HG02588 (cell line): ENCODE measurements around the gene TP53TG5.

ENCODE experiments used
- ATAC-seq: cut with Tn5 transposase; IDR thresholded peaks from one replicate; pipeline ENCODE4 v1.9.1; 2021; ENCODE audit warnings: mild to moderate bottlenecking, moderate library complexity; ENCODE audit not compliant: unreplicated experiment

The TP53TG5 gene

GRCh38 chr20:45378191-45378590, at the start of gene TP53TG5:
Gene TP53TG5, minus strand, starts transcription at chr20:45378325. Its CDS starts 89 bp downstream, at chr20:45378236.
- ATAC-seq, result no peak

DNA sequence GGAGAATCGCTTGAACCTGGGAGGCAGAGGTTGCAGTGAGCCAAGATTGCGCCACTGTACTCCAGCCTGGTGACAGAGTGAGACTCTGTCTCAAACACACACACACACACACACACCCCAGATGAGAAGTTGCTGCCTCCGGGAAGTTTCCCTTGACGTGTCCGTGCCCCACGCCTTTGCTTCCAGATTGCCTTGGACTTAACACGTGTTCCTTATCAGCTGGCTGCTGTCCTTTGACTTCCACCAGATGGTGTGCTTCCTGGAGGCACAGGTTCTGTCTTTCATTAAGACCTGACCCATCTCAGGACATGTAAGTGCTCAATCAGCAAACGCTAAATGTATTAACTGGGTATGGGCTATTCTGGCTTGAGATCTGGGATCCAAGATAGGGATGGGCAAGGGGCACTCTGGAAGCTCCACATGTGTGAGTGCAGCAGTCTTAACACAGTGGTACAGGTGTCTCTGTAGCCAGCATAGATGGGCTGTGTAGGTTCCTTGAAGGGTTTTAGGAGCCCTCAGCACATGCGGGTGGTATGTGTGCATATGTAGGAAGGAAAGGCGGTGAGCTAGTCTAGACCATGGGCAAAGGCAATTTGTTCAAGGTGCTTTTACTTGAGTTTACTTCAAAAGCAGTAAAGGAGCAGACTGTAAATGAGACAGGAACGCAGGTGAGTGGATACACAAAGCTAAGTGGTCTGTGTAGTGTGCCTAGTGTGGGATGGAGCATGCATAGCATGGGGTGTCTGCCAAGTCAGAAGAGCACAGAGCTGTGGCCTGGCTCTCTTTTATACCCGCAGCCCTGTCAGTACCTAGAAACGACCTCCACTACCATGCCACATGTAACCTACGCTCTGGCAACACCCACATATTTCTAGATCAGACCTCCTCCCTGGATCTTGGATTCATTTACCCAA, 49.4 kb upstream of the TP53TG5 start:
- ATAC-seq, result no peak

DNA sequence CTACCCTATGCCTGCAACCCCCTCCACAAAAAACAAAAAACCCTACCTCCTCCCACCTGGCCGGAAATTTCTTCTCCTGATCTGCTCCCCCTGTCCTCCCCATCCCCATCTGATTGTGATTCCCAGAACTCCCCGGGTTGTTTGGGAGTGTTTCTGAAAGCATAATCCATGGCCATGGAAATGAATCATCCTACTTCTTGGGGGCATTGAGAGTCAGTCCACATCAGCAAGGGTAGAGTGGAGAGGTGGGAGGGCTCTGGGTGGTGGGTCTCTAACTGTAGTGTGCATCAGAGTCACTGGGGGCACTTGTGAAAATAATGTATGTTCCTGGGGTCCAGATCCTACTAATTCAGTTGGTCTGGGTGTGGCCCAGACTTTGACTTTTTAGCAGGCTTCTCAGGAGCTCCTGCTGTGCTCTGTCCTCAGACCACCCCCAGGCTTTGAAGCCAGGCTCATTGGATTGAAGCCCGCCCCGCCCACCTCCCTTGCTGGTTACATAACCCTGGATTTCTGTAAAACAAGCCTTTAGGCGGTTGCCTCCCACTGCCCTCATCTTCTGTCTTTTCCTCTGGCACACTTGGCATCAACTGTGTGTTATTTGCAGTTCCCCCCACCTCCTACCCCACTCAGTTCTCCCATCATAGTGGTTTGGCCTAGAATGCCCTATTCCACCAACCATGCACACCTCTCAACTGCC, 48.3 kb upstream of the TP53TG5 start:
- no peak for ATAC-seq

- no peak for ATAC-seq
Measured at GRCh38 chr20:45425561-45425960, 47.4 kb upstream of the TP53TG5 start.

GRCh38 chr20:45423700-45424099, 45.6 kb upstream of the TP53TG5 start:
- ATAC-seq, result no peak

DNA sequence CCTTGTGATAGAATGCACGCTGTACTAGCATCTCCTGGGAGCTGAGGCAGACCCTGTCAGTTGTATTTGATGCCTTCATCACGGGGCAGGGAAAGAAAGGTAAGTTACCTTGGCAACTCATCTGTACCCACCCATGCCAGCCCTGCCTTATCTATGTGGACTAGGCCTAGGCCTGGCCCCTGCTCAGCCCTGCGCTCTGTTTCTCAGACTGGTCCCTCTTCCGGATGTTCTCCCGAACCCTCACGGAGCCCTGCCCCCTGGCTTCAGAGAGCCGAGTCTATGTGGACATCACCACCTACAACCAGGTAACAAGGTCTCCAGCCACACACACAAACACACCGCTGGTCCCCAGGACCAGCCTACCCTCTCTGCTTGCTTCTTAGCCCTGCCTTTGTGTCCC, 42.0 kb upstream of the TP53TG5 start:
- ATAC-seq, result no peak

GRCh38 chr20:45419188-45420091, 41.3 kb upstream of the TP53TG5 start:
- peak; percentile 75 for ATAC-seq

DNA sequence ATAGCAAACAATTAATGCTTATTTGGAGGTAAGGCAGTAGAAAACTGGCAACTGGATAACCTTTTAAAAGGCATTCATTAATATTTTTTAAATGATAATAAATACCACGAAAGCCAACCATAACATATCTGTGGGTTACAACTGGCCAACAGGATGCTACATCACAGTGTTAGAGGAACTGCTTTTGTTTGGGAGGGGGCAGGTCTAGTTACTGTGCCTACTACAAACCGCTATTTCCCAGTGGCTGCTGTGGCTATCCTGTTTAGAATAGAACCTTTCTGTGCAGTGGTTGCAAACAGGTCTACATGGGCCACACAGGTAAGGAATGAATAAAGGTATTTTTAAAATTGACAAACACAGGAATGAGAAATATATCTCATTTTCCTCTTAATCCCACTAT, 38.8 kb upstream of the TP53TG5 start:
- no peak for ATAC-seq

DNA sequence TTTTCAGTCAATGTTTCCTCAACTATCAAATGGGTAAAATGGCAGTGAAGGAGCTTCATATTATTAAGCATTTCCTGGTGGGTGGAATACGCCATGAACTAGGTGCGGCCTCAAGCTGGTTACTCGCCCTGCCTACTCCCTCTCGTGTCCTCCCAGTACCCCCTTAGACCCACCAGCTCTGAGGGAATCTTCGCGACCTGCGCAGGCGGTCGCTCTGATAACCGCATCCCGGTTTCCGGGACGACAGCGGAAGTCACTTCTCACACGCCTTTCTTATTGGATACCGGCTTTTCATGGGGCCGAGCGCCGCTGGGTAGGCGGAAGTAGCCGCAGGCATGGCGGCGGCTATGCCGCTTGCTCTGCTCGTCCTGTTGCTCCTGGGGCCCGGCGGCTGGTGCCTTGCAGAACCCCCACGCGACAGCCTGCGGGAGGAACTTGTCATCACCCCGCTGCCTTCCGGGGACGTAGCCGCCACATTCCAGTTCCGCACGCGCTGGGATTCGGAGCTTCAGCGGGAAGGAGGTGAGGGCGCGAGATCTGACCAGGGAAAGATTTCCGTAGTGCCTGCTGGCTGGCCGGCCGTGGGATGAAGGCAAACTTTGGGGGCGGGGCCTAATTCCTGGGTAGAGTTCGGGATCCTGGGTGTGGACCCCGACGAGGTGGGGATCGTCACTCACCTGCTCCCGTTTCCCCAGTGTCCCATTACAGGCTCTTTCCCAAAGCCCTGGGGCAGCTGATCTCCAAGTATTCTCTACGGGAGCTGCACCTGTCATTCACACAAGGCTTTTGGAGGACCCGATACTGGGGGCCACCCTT, 37.9 kb upstream of the TP53TG5 start, which contains the start of gene PIGT:
PIGT (plus strand) TSS at position 320 of the 816 bp plus-strand sequence; CDS start at position 336, 16 bp downstream.
- ATAC-seq, result peak; percentile 55

- no peak for ATAC-seq
Measured at GRCh38 chr20:45413479-45413878, 35.4 kb upstream of the TP53TG5 start.

DNA sequence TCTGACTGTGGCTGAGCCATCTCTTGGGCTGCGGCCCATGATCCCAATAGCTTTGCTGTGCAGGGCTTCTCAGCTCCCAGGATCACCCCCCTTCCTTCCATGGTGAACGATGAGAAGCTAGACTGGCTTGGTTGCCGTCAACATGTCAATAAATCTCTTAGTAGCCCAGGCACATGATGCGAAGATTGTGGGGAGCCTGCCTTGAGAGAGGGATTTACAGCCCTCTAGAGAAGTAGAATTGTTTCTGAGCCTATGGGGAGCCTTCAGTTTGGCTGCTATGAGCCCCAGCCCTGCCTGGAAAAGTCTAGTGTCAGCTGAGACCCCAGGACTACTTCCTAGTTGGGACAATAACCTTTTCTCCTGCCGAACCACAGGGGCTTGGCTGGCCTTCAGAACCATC, 34.5 kb upstream of the TP53TG5 start:
- ATAC-seq, result no peak

- no peak for ATAC-seq
Measured at GRCh38 chr20:45410887-45411286, 32.8 kb upstream of the TP53TG5 start.

DNA sequence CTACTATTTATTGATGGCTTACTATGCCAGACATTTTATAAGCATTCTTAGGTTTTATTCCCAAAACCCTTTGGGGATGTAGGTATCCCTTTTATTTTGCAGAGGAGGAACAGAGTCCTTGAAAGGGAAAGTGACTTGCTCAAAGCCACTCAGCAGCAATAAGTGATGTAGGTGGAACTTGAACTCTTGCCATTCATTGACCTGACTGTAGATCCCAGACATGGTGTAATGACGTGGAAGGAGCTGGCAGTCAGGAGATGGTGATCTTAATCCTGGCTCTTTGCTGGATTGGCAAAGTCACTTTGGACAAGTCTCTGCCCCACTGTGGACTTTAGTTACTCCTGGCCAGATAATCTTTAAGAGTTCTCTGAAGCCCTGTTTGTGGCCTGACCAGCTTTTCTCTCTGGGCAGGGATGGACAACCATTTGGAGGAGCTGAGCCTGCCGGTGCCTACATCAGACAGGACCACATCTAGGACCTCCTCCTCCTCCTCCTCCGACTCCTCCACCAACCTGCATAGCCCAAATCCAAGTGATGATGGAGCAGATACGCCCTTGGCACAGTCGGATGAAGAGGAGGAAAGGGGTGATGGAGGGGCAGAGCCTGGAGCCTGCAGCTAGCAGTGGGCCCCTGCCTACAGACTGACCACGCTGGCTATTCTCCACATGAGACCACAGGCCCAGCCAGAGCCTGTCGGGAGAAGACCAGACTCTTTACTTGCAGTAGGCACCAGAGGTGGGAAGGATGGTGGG, 31.6 kb upstream of the TP53TG5 start:
- ATAC-seq, result no peak

GRCh38 chr20:45408646-45409213, 30.6 kb upstream of the TP53TG5 start:
- ATAC-seq, result no peak

DNA sequence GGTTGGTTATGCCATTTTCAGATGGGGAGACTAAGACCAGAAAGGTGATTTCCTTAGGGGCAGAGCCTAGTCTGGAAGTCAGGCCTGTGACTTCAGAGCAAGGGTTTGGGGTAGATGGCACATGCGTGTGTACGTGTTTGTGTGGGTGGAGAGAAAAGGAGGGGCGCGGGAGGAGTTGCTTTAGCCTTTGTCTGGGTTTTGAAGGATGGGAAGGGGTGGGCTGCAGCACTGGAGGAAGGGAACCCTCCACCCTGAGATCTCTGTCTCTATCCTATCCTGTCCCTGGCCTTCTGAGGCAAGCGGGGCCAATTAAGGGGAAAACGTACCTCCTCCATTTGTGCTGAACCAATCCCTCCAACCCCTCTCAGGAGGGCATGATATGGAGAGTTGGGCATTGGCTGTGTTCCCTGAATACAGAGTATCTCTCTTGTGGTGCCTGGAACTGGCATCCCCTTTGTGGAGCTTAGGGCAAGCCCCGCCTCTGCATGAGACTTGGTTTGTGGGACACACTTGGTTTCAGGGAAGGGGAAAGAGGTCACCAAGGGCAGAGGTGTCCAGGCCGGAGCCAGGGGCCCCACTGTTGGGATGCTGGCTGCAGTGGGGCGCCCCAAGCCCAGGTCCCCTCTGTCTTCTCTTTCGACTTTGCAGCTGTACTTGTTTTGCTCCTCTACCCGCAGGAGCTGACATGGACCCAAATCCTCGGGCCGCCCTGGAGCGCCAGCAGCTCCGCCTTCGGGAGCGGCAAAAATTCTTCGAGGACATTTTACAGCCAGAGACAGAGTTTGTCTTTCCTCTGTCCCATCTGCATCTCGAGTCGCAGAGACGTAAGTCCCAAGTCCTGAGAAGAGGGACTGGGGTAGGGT, 29.9 kb upstream of the TP53TG5 start, which contains the start of gene DBNDD2:
DBNDD2 (plus strand) TSS at position 507 of the 863 bp plus-strand sequence; CDS start at position 686, 179 bp downstream.
- no peak for ATAC-seq

DNA sequence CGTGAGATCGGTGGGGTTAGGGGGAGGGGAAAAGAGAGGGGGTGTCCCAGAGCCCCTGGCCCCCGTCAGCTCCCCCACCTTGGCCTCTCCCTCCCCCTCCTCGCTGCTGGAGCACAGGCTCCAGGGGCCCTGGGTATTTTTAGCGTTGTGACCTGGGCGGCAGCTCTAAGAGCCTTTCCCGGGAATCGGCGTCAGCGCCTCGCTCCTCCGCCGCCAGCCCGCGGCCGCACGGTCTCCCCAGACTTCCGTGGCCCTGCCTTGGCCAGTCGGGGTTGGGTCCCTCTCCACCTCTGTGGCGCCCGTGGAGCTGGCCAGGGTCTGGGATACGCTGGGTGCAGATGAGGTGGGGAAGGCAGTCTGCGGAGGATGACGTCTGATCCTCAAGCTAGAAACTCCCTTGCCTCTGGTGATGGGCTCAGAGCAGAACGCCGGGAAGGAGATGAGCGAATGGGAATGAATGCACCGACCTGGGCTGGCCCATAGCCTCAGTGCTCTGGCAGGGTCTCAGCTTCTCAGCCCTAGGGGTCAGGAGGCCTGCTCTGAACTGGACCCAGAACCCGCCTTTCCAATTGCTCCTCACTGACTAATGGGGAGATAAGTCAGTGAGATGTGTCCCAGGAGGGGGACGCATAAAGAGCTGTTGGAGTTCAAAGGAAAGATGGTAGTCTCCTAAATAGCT, 29.1 kb upstream of the TP53TG5 start:
- no peak for ATAC-seq
